GM19324 (cell line): ENCODE measurements around the gene C1orf21.

ENCODE experiments used
- ATAC-seq: cut with Tn5 transposase; IDR thresholded peaks from one replicate; pipeline ENCODE4 v1.9.1; 2021; ENCODE audit warnings: mild to moderate bottlenecking, moderate library complexity; ENCODE audit not compliant: unreplicated experiment, low FRiP score

The C1orf21 gene

DNA sequence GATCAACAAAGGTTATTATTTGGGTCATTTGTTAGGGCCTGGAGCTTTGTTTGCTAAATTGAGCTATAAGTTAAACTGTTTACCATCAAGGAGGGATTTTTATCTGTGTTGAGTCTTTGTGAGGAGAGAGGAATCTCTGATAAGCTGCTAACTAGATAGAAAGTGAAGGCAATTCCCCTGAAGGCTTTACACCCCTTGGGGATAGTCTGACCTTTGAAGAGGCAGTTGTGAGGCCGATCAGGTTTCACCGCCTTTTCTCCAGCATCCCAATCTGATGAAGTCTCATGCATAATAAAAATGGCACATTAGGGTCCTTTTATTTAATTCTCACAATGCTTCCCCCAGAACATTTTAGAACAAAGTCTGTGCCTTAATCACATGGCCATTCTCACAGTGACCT, 21.8 kb downstream of the C1orf21 start:
- ATAC-seq, result no peak

DNA sequence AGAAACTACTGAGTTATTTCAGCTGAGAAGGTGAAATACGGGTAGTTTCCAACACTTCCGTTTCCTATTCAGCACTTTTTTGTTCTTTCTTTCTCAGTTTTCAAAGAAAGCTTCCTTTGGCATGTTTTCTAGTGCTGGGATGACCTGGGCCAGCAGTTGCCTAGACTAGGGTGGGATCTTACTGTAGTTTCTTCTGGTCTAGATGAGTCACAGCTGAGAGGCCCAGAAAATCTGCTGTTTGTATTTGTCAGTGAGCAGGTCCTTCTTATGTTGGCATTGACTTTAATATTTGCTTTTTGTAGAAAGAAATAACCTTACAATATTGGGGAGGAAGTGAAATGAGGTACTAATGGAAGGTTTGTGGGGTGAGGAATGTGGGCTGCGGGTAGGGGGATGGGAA, 22.2 kb downstream of the C1orf21 start:
- no peak for ATAC-seq

DNA sequence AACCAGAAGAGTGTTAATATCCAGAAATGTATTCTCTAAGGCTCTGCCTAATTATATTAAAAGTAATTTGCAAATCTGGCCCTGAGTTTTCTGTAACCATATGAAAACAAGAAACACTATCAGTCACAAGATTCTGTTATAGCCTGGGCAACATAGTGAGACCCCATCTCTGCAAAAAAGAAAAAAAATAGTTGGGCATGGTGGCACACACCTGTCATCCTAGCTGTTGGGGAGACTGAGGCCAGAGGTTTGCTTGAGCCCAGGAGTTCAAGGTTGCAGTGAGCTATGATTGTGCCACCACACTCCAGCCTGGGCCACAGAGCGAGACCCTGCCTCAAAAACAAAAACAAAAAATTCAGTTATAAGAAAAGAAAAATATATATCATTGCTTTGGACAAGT, 25.6 kb downstream of the C1orf21 start:
- ATAC-seq, result no peak

DNA sequence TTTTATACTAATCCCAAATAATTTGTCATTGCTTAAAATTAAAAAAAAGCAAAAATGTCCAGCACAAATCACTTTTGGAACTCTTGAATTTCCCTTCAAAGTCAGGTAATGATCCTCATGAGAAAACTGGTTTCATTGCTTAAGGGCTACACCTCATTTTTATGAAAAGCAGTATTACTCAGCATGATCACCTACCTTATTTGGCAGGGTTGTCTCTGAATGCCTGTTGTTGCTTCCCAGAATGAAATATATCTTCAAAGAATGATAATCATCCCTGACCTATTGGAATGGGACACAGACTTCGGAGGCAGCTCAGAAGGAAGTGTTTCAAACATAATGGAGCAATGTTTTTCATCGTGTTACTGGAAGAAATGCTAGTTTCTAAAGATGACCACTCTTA, 29.7 kb downstream of the C1orf21 start:
- ATAC-seq, result no peak

DNA sequence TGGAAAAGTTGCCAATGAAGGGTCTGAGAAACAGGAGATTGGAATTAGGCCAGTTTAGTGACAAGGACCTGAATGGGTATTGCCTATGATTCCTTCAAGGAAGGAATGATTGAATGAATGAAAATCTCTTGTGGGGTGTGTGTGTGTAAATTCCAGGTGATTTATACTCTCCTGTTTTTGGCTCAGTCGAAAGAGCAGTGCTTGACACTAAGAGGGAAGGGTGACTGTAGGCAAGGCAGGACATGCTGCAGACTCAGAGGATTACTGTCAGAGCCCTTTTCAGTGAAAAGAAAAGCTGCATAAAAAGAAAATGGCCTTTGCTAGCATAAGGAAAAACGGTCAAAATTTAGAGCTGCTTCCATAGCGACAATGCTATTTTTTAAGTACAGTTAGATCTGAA, 30.1 kb downstream of the C1orf21 start:
- ATAC-seq, result no peak

DNA sequence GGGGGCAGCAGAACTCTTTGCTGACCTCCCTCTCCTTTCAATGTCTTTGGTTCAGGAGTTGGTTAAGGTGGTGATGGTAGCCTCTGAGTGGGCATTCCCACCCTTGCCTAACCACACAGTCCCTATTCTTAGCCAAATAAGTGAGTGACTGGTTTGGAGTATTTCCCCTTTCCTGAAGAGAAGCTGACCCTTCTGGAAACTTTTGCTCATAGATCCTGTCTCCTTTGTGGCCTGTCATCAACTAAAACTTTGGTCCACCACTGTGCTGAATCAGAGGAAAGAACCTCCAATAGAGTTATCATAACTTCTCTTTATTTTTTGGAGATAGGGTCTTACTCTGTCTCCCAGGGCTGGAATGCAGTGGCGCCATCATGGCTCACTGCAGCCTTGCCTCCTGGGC, 31.1 kb downstream of the C1orf21 start:
- ATAC-seq, result no peak

DNA sequence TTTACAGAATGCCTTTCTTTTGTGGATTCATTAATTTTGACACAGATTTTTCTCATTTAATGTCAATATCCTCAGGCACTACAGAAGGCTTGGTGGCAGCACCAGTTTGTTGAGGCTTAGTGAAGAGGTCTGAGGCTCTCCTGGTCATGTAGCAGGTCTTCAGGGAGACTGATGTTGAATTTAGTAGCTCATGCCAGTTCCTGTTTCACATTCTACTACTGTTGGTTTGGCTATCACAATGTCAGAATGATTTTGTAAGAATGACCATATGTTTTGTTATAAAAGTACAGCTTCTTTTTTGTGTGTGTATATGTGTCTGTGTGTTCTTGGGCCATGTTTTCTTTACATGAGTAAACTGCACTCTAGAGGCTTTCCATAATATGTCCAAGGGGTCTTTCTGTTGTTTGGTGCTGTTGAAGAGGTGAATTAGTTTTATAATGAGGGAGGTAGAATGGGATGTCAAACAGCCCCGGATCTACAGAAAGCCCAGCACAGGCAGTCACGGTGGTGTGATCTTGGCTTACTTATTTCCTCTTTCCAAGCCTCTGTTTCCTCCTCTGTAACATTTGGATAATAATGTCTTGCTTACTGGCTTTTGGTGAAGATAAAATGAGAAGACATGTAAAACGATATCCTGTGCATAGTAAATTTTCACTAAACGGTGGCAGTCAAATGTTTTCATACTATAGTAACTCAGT, 32.0 kb downstream of the C1orf21 start:
- no peak for ATAC-seq

DNA sequence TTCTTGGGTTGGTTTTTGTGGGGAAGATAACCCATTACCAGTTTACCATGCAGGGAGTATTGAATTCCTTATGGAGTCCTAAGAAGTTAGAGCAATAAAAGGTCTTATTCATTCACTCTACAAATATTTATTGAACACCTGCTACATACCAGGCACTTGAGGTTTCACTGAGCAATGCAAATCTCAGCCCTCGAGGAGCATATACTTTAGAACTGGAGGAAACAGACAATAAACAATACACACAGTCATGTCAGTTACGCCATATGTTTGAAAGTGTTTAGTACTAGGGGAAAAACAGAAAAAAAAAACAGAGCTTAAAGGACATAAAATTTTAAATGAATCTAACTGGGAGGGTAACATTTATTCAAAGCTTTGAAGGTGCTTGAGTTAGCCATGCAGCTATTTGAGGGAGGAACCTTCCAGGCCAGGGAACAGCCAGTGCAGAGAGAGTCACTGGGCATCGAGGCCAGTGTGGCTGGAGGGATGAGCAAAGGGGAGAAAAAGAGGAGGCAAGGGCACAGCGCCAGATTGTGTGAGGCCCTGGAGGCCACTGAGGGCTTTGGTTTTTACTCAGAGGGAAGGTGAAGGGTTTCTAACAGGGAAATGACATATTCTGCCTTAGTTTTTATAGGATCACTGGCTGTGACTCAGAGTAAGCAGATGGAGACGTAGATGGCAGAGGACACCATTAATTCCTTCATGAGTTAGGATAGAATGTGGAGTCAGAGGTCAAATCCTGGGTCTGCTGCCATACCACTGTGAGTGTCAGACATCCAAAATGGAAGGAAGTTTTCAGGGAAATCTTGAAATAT, 32.7 kb downstream of the C1orf21 start:
- no peak for ATAC-seq

DNA sequence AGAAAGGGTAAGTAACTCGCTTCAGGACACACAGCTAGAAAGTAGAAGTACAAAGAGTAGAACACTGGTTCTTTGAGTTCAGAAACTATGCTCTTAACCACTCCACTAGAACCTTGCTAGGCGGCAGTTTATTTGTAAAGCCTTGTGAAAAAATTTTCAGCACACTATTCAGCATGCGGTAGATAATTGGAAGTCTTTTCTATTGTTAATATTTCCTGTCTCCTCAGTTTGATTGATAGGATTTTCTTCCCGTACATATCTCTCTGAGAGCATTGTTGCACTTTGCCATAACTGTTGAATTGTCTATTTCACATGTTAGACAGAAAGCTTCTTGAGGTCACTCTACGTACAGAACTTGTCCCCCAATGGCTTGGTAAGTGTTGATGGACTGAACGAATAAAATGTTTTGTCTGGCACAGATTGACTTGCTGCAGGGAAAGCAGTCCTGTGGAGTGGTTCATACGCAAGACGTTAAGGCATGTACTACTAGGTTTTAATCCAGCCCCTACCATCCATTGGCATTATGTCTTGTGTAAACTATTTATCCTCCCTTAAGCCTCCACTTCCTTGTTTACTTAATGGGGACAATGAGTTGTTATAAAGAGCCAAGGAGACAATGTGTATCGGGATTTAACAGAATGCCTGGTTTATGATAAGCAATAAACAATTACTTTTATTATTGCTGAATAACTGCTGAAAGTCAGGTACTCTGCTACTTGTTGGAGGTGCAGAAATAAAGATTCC, 35.8 kb downstream of the C1orf21 start:
- no peak for ATAC-seq

DNA sequence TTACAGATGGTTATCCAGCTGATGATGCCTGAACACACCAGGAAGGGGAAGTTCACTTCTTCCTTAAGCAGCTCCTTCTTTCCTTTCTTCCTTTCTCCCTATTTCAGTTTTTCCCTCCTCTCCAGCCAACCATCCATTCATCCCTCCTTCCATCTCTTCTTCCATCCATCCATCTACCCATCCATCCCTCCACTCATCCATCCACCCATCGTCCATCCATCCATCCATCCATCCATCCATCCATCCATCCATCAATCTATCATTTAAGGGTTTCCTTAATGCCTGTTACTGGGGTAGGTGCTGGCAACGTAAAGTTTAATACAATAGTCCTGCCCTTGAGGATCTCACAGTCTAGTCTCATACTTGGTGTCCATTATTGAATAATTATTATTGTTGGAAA, 36.8 kb downstream of the C1orf21 start:
- no peak for ATAC-seq

DNA sequence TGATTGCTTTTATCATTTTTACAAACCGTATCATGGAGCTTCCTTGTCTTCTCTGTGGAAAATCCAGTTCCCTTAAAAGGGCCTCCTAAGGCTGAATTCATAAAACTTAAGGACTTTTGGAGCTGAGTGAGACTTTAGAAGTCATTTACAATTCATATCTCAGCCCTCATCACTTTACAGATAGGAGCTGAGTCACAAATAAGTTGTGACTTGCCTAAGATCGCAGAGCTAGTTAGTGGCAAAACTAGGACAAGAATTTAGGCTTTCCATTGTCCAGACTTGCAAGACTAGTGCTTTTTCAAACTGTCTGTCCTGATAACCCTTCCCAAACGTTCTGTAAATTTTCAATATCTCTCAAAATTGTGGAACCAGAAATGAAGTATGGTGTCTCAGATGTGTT, 37.3 kb downstream of the C1orf21 start:
- ATAC-seq, result no peak

DNA sequence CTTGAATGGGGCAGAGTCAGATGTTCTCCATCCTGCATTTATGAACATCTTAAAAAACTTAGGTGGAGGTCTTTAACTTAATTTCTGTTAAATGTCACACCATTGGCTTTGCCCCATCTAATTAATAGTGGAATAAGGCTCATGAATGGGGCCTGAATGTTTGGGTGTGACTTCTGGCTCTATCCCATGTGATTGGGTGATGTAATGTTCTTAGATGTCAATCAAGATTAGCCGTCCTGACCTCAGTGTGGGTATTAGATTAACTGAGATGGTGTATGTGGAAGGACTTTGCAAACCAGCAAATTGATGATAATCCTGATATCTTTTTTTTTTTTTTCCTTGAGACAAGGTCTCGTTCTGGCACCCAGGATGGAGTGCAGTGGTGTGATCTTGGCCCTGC, 38.1 kb downstream of the C1orf21 start:
- no peak for ATAC-seq

DNA sequence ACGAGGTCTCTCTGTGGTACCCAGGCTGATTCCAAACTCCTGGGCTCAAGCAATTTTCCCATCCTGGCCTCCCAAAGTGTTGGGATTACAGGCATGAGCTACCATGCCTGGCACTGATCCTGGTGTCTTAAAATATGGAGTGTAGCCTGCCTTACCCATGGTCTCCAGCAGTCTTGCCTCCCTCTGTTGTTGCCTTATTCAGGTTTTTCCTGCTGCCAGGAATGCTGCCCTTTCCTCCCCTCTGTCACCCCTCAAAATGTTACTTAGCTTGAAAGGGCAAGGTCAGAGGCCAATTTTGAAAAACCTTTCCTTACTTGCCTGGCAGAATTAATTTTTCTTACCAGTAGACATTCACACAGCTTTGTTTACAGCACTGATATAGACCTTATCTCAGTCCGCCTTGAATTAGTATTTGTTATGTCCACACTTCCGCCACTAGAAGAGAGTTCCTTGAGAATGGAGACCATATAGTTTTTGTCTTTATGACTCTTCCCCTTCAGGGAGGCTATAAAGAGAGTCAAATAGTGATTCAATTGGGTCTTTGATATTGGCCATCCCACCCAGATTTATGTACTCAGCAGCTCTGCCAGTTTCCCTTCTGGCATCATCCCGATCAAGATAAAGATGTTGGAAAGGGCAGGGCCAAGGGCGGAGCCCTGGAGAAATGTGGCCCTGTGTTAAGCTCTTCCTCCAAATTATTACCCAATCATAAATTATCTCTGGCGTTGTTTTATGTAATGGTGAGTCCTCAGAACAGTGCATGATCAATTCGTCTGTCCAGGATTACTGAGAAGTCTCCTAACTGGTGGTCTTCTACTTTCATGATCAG, 38.8 kb downstream of the C1orf21 start:
- no peak for ATAC-seq

DNA sequence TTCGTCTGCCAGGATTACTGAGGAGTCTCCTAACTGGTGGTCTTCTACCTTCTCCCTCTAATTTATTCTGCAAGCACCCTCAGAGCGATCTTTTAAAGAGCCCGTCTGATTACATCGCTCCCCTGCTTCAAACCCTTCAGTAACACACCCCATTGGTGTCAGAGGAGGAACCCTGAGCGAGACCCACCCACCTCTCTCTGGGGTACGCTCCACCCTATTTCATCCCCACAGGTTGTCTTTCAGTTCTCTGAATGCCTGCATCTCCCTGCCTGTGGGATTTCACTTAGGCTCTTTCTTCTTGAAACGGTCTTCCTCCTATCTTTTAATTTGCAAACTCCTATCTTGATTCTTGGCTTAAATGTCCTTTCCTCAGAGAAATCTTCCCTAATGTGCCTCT, 39.4 kb downstream of the C1orf21 start:
- no peak for ATAC-seq

DNA sequence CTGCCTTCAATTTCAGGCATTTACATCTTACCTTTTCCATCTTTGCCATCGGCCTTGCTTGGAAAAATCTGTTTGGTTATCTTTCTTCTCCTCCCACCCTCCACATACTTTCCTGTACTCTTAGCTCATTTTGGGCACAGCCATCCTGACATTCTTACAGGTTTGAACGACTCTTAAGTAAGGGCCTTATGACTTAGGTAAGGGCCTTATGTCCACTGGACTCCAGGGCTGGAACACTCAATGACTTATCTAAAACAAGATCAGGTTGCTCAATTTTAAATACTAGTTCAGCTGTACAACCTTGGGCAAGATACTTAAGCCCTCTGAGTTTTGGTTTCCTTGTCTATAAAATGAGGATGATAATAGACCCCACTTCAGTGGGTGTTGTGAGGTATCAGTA, 40.9 kb downstream of the C1orf21 start:
- ATAC-seq, result no peak

DNA sequence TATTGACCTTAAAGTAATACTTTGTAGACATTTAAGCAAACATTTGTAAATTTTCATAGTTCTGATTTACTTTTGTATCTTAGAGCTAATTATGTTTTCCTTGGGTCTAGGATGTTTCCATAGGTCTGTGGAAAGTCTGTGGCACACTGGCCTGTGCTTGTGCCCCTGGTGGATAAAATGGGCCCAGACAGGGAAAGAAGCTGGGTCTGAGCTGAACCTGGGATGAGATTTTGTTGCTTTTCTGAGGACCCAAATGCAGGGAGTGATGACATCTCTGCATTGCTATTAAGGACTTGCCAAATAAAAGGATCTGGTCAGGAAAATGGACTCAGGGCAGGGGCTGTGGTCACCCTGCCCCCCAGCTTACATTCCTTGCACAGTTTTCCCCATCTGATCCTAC, 41.8 kb downstream of the C1orf21 start:
- ATAC-seq, result no peak

DNA sequence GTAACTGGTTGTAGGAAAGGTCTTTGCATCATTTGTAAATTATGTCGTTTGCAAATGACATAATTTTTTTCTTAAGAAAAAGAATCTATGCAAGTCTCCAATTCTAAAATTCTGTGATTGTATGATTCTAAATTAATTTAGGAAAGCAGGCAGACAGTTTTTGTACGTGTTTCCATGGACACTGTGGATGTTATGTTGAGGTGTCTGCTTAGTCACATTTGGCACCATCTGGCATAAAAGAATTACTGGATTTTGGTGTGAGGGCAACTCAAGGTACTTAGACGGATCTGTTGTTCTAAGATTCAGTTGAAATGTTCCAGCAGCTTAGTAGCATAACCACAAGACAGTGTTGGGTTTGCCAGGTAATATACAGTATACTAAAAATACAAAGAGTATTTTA, 42.5 kb downstream of the C1orf21 start:
- no peak for ATAC-seq

DNA sequence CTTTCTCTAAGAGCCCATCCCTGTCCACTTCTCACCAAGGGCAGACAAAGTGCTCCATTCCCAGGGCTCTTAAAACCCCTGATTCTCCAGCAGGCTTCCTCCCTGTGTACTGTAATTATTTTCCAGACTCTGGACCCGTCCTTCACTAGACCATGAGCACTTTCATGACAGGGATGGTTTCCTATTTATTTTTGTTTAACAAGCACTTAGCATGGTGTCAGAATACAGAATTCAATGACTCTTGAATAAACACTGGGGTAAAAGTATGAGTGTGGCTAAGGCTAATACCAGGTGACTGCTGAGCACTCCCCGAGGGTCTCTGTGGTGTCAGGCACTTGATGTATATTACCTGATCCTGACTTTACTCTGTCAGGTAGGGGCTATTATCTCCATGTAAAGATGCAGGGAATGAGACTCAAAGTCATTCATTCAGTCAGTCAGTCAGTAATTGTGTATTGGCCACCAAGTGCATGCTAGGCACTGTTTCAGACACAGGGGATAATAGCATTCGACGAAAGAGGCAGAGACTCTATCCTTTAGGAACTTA, 47.2 kb downstream of the C1orf21 start:
- no peak for ATAC-seq

DNA sequence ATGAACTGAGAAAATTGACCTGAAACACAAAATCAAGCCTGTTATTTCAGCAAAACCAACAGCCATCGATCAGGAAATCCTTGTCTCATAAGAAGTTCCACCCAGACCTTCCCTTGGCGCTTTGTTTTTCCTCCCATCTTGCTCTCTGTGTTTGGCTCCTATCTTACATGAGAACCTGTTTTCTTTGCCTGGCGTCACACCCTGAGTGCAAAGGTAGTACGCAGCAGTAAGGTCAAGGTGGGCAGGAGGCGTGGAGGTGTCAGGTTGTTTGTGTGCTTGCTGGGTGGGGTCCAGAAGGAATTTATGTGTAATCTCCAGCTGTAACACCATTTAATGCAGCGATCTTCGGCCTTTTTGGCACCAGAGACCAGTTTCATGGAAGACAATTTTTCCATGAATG, 50.5 kb downstream of the C1orf21 start:
- ATAC-seq, result no peak

DNA sequence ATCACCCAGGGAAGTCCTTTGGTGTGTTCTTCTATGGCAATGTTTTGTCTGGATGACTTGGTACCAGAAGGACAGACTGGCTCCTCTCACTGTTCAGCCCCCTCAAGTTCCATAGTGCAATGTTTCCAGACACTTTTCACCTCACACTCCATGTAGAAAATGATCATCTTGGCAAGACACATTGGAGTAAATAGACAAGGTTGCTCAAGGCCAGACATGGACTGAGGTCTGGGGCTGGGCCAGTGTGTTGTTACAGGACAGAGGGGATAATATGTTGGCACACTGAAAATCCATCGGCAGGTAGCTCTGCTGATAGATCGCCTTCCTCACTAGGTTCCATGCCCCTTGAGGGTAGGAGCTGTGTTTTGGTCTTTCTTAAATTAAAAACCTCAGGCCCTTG, 51.5 kb downstream of the C1orf21 start:
- ATAC-seq, result no peak
